Heart right ventricle (tissue), 16 donors: ENCODE data around the gene SLC4A2. TPM values are rescaled to one million over a fixed set of nuclear protein-coding genes. Genes with fewer than 3 reads are reported as not detected.

Experiments
- ATAC-seq, 8 donors: fragments of 200-7000 bp; cut with Tn5 transposase; one replicate each; pipeline ENCODE4 v1.9.1; 2020; ENCODE audit warnings: mild to moderate bottlenecking in 8 of 8, moderate library complexity in 8 of 8, moderate number of reproducible peaks in 1 of 8
- DNase-seq, 2 donors: peaks; one replicate each; pipeline ENCODE4 v3.0.0-alpha.2; 2020
- H3K27ac ChIP-seq, 10 donors: fragments of 200-600 bp; sonication (generic) in 2 of 10; one replicate each; pipeline versions ENCODE4 v1.5.0 to v1.8.0; 2020 to 2022; ENCODE audit warnings: mild to moderate bottlenecking in 3 of 10
- H3K27me3 ChIP-seq, 7 donors: fragments of 200-600 bp; one replicate each; pipeline ENCODE4 v1.8.0; 2021 to 2022; ENCODE audit warnings: mild to moderate bottlenecking in 2 of 7
- H3K36me3 ChIP-seq, 9 donors: fragments of 200-600 bp; sonication (generic) in 1 of 9; one replicate each; pipeline versions ENCODE4 v1.5.0 to v1.8.0; 2020 to 2022; ENCODE audit warnings: mild to moderate bottlenecking in 2 of 9
- H3K4me1 ChIP-seq, 9 donors: fragments of 200-600 bp; sonication (generic) in 1 of 9; one replicate each; pipeline versions ENCODE4 v1.5.0 to v1.8.0; 2020 to 2022; ENCODE audit warnings: mild to moderate bottlenecking in 4 of 9
- H3K4me3 ChIP-seq, 10 donors: fragments of 200-600 bp; sonication (generic) in 2 of 10; one replicate each; pipeline versions ENCODE4 v1.5.0 to v1.8.0; 2020 to 2022; ENCODE audit warnings: mild to moderate bottlenecking in 7 of 10, moderate library complexity in 2 of 10
- H3K9me3 ChIP-seq, 11 donors: fragments of 200-600 bp in 10 of 11; sonication (generic) in 2 of 11; one replicate each; pipeline versions ENCODE4 v1.5.0 to v1.8.0; 2013 to 2022; ENCODE audit warnings: mild to moderate bottlenecking in 2 of 11, control low read depth in 1 of 11, moderate library complexity in 1 of 11
- WGBS, 2 donors: extraction: QIAGEN DNeasy Blood & Tissue Kit; methylation state at CpG; one replicate each; pipeline ENCODE4 v1.1.7; 2013; ENCODE audit warnings: inconsistent platforms in 1 of 2; 5-methylcytosine and 5-hydroxymethylcytosine counted together
- intact Hi-C, 10 donors: fragments of 100-400 bp; cut with DNase I; formaldehyde crosslinking; loops; one replicate each; pipeline versions ENCODE4 v1.11.1 to v1.14.2; 2022
- polyA plus RNA-seq, 2 donors: library from polyadenylated mRNA; stranded (reverse); fragments of 200-250 nt; gene quantifications; one replicate each; pipeline ENCODE4 v1.2.3, GENCODE V29; 2013
- total RNA-seq, 10 donors: library from RNA; stranded (reverse); fragmentation: NEBNext Ultra II Directional in 3 of 10; extraction: Animal tissue kit (Norgen Biotek cat#: 25700) in 3 of 10; gene quantifications; one replicate each; pipeline versions ENCODE4 v1.2.1 to v1.2.4, GENCODE V29; 2021 to 2023
- TF ChIP-seq, protein P1 (sequence below), 9 donors: fragments of 200-600 bp; sonication (generic) in 2 of 9; IDR thresholded peaks; one replicate each; pipeline versions ENCODE4 v1.5.0 to v1.8.0; 2021 to 2022; ENCODE audit warnings: antibody characterized with exemption in 9 of 9, mild to moderate bottlenecking in 5 of 9, moderate library complexity in 1 of 9
- donor health status: Arrhythmogenic right ventricular cardiomyopathy.
- donor health status: ischemic (EF 13 %, LVEDD 7.1; RV severe dilation, severe dysfunction).
- donor health status: healthy with polysubstance abuse.
- donor health status: DM: no; HTN: yes; CAD: no.
- donor health status: DM: no; HTN: no; CAD: no.
- donor health status: ischemic (EF 25% LVEDD 6.9; RV normal size, moderate dysfunction).
- donor health status: ischemic (EF 25% LVEDD 5.7; RV mildly dilated, moderate dysfunction).
- donor health status: healthy.
- donor health status: DM: yes; HTN: yes; CAD: no.
- donor health status: Ischemic cardiomyopathy.
- donor health status: ischemic (EF 35%, LVEDD 5.7; RV mildly dilated, moderate dysfunction).
- donor health status: nonischemic (EF 11% LVEDD 7.7; RV severe dilation, severe dysfunction).
- donor health status: DM: yes; HTN: yes; CAD: no.
- donor health status: PGD.
- donor health status: ischemic (EF 29% LVEDD 5.4; RV normal size, mild dysfunction).
- donor health status: nonischemic (EF 23%, LVEDD 6.1; RV moderate dilation, normal function).

SLC4A2 gene
- total and polyA plus RNA-seq, 12 donors: 36.0 to 109 (median 54.6) TPM

DNA sequence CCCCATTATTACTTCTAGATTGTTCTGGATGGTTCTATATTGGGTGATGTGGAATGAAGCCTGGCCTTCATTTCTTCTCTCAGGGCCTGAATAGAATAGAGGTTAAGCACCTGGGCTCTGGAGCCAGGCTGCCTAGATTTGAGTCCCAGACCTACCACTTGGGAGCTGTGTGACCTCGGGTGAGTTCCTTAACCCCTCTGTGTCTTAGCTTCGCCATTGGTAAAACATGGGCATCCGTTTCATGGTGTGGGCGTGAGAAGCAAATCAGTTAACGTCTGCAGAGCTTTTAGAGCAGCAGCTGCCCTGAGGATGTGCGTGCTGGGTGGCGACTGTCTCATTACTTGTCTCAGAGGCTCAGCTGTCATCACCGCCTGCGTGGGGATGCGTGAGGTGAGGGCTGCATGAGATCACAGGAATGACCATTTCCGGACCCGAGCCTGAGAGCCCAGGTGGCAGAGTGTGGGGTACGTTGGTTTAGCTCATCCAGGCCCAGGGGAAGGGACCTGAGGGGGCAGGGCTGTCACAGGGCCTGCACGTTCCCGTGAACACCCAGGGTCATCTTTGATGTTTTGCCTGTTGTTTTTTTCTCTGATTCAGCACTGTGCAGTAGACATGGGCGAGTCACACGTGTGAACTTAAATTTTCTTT, 36.6 kb downstream of the SLC4A2 start:
- intact Hi-C loops: no loop called here
- Histone ChIP-seq H3K27ac (no peak overlapping the region), H3K4me1 (peaks cover 5 to 62% (median 24%) of the 10 kb centered on the region in 9 donors), H3K4me3 (no peak overlapping the region), H3K27me3 (no peaks in the 10 kb centered on the region), H3K36me3 (peaks cover 0 to 18% (median 0%) of the 10 kb centered on the region in 9 donors), H3K9me3 (no peaks in the 10 kb centered on the region)
- WGBS, 2 donors: 80 to 81% methylated on average over 17 of the region's 17 CpGs
- ATAC-seq (no peak), DNase-seq (no peak)
- TF ChIP-seq, protein P1, sequence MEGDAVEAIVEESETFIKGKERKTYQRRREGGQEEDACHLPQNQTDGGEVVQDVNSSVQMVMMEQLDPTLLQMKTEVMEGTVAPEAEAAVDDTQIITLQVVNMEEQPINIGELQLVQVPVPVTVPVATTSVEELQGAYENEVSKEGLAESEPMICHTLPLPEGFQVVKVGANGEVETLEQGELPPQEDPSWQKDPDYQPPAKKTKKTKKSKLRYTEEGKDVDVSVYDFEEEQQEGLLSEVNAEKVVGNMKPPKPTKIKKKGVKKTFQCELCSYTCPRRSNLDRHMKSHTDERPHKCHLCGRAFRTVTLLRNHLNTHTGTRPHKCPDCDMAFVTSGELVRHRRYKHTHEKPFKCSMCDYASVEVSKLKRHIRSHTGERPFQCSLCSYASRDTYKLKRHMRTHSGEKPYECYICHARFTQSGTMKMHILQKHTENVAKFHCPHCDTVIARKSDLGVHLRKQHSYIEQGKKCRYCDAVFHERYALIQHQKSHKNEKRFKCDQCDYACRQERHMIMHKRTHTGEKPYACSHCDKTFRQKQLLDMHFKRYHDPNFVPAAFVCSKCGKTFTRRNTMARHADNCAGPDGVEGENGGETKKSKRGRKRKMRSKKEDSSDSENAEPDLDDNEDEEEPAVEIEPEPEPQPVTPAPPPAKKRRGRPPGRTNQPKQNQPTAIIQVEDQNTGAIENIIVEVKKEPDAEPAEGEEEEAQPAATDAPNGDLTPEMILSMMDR (IDR thresholded peaks at IDR 0.05): no peak

DNA sequence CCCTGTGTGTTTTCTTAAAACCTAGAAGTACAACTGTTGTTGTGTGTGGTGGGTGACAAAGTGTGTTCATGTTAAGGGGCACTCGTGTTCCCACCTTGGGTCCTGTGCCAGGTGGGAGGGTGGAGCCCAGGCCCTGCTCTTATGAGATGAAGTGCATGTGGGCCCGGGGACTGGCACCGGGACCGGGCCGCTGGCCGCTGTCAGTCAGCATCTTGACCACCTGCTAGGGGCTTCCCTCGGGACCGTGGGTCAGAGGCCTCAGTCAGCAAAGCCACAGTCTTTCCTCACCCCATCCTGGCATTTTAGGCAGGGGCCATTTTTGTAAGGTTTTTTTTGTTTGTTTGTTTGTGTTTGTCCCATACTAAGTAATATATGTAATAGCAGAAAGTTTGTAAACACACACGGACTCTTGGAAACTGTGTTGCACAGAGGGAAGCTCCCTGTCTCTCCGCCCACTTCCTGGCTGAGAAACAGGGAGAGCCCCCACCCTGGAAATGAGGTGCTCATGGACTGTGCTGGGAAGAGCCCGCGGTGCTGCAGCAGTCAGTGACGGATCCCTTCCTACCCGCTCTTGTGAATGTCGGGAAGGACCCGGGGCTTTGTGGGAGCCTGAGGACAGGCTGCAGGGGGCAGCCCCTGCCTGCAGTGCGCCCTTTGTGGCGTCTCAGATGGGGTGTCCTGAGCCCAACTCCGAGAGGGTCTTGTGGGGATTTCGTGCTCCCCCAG, 40.3 kb downstream of the SLC4A2 start:
- ATAC-seq (peak in 7 of 8 donors; percentile 52 to 72 (median 60)), DNase-seq (no peak)
- H3K27me3 ChIP-seq: no peaks in the 10 kb centered on the region
- no peaks in the 10 kb centered on the region for H3K9me3 ChIP-seq
- H3K4me3 ChIP-seq: no peak overlapping the region
- H3K36me3 ChIP-seq: peaks cover 0 to 12% (median 0%) of the 10 kb centered on the region in 9 donors
- H3K4me1 ChIP-seq: peaks cover 5 to 59% (median 15%) of the 10 kb centered on the region in 9 donors
- 63 to 67% methylated on average over 20 of the region's 20 CpGs for WGBS, 2 donors
- no peak overlapping the region for H3K27ac ChIP-seq
- TF ChIP-seq, protein P1 (IDR thresholded peaks at IDR 0.05): no peak
- intact Hi-C loops: loop anchor here in 3 of 10 donors (10.0 kb wide), 3 partner anchors 55 to 215 kb away; partner anchors contain the start of gene ASIC3 (in 1 of the 3)

DNA sequence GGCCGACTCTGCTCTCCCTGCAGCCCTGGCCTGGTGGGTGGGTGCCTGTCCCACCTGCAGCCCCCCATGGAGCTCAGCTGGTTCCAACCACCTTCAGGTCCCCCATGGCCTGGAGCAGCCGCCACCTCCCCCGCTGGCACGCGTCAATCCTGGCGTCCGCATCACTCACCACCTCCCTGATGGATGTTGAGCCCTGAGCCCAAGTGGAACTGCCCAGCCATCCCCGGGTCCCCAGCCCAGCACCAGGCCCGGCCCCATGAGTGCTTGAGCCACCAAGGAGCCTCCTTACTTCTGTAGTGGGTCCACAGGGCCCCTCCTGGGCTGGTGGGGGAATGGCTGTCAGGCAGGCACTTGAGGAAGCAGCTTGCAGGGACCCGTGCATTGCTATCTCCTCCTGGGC, 41.5 kb downstream of the SLC4A2 start:
- Histone ChIP-seq H3K4me1 (peaks cover 5 to 51% (median 11%) of the 10 kb centered on the region in 9 donors), H3K9me3 (no peaks in the 10 kb centered on the region)
- no peak for DNase-seq

More for the DNA sequence above, 41.5 kb downstream of the SLC4A2 start:
- ATAC-seq: peak in 2 of 8 donors; percentile 12 to 28
- WGBS, 2 donors: 84 to 89% methylated on average over 10 of the region's 10 CpGs
- Histone ChIP-seq H3K27me3 (no peaks in the 10 kb centered on the region), H3K4me3 (no peak overlapping the region), H3K27ac (no peak overlapping the region), H3K36me3 (peaks cover 0 to 17% (median 0%) of the 10 kb centered on the region in 9 donors)
- TF ChIP-seq, protein P1 (IDR thresholded peaks at IDR 0.05): no peak
- intact Hi-C loops: loop anchor here in 3 of 10 donors (10.0 kb wide), 3 partner anchors 56 to 216 kb away; partner anchors contain the start of gene ASIC3 (in 1 of the 3)
